Stimulated activated CD4-positive, alpha-beta T cell treated with anti-CD3 and anti-CD28 coated beads, Interleukin-12 subunit alpha, Interleukin-12 subunit beta, amount 100 ng/mL, for 24 hours (primary cell): ENCODE data around the gene C10orf105.
A peak's percentile ranks its signal among the peaks of the same experiment; 100 is the strongest.

Experiments used
- DNase-seq, 2 experiments: peaks; one replicate each; pipeline ENCODE4 v3.0.0-alpha.2; 2020; ENCODE audit warnings: low read depth in 2 of 2

The C10orf105 gene

DNA sequence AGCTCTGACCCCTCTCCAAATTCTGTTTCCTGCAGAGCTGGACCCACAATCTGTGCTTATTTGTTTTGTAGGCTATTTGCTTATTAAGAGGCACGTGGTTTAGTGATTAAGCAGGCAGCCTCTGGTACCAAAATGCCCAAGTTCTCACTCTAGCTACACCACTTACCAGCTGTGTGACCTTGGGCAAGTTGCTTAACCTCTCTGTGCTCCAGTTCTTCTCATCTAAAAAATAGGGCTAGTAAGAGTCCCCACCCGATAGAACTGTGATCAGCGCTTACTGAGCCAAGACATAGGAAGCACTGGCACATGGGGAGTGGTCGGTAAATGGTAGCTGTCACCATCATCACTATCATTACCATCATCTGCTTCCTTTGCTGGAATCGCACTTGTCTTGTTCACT, 20.8 kb downstream of the C10orf105 start:
- DNase-seq, result no peak

DNA sequence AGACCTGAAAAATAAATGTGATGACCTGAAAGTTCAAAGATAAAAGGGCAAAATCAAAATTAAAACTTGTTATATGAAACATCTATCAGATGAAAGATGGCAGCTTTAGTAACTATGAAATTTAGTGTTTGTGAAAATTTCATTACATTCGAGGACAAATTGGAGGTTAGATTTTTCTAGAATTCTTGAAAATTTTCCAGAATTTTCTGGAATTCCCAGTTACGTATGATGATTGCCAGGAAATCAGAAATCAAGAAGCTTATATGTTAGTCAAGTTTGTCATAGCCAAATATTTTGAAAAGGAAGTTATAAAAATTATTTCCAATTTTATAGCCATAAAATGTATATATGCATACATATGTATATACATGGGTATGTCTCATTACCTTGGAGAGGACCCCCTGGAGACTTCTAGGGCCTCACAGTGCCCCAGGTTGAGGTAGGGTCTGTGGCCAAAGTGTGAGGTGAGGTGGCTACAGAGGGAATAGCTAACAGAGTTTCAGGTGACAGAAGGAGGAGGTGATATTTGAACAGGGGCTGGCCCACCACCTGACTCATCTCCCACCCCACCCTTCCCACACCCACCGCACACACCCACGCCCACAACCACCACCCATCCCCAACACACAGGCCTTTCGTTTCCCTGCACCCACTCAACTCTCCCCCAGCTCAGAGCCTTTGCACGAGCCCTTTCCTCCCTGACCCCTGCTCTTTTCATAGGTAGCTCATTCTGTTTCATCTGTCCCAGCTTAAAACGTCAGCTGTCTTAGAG, 21.5 kb downstream of the C10orf105 start:
- peak in 1 of 2 experiments; percentile 43 for DNase-seq

DNA sequence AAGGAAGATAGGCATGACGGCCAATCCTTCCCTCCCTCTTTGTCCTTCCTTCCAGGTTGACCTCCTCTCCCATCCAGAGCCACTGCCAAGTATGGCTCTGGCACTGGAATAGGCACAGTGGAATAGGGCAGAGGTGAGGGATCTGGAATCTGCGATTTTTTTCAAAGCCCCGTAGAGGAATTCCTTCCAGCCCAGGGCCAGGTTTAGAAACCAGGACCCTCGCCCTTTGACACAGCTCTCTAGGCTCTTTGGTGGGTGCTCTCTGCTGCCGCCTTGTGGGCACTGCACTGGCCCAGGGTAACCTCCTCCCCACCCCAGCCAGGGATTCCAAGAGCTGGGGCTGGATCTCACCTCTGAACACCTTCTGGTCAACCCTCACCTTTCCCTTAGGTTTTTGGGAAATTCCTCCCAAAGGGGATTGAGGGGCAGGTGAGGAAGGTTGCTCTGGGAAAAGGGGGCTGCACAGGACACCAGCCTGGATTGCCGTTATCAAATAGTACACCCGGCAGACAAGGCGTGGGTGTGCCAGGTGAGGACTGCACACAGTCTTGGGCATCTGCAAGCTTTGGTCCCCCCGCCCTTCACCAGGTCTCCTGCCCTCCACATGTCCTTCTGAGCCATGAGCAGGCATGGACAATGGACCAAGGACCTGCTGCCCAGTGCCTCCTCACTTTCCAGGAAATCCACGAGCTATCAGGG, 22.8 kb downstream of the C10orf105 start:
- DNase-seq, result peak; percentile 26 to 64

DNA sequence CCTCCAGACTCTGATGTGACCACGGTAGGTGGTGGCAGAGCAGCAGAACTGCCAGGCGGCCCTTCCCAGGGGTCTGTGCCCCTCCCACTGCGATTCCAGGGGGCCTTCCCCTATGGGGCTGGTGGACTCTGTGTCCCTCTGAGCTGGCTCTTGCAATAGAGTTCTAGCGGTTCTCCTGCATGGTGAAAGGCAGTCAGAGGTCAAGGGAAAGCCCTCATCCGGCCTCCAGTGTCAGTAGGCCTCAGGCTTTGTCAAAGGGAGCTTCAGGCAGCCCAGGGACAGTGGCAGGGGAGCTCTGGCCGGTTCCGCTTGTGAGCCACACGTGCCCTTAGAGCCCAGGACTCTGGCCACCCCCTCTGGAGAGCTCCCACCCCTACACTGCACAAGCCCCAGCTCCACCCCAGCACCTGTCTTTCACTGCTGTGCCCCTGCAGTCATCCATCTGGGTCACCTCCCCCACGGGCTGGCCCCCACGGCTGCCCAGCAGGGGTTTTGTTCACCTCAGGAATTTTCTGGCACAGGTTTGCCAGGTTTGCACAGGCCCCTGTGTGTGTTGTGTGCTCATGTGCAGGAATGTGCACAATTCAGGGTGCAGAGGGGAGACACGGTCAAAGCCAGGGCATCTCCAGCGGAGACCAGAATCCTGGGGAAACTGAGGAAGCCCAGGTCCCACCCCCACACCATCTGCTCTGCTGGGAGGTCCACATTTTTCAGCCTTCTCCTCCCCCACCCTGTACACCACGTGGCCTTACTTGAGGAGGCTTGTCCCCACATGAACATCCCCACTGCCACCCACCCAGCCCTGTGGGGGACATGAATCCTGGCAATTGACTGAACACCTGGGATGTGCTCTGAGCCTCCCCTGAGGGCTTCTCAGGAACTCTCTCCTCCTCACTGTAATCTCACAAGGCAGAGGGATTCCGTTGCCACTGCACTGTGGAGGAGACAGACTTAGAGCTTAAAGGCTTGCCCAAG, 23.8 kb downstream of the C10orf105 start:
- no peak for DNase-seq

DNA sequence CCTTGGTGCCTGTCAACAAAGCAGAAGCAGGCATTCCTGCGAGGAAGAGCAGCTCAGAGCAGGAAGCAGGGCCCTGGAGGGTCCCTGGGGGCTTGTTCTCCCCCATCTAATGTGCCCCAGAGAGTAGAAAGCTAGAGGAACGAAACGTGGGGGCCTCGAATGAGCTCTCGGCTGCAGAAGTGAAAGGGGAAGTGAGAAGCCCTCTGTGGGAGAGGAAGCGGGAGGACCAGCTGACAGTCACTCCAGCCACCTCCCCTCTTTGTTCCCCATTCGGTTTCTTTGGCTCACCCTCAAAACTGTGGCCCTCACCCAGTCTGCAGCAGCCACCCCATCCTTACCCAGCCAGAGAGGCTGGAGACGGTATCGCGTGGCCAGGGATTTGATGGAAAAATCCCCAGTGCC, 25.0 kb downstream of the C10orf105 start:
- DNase-seq, result no peak

DNA sequence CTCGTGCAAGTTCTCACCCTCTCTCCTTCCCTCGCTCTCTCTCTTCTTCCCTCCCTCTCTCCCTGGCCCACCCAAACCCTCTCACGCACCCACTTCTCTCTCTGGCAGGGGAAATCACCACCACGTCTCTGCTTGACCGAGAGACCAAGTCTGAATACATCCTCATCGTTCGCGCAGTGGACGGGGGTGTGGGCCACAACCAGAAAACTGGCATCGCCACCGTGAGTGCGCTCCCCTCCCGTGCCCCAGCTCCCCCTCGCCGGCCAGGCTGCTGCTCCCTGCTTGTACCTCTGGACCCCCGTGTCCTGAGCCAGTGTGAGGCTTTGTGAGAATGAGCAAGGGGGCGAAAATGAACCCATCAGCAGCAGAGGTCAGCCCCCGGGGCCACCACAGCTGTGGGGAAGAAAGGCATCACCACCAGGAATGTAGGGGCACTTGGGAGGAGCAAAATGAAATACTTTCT, 25.5 kb downstream of the C10orf105 start:
- DNase-seq, result no peak

DNA sequence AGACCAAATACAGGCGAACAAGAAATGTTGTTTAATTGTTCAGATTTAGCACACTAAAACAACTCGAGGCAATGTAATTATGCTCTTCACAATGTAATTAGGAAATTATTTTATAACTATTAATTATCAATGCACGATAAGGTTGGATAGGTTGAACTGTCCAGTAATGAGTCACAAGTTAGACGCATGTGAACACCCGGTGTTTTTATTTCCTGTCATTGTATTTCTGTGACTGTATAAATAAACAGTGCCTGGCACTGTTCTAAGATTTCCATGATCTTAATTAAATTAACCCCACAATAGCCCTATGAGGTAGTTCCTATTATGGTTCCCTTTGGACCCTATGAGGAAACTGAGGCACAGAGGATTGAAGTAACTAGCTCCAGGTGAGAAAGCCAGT, 26.2 kb downstream of the C10orf105 start:
- no peak for DNase-seq

DNA sequence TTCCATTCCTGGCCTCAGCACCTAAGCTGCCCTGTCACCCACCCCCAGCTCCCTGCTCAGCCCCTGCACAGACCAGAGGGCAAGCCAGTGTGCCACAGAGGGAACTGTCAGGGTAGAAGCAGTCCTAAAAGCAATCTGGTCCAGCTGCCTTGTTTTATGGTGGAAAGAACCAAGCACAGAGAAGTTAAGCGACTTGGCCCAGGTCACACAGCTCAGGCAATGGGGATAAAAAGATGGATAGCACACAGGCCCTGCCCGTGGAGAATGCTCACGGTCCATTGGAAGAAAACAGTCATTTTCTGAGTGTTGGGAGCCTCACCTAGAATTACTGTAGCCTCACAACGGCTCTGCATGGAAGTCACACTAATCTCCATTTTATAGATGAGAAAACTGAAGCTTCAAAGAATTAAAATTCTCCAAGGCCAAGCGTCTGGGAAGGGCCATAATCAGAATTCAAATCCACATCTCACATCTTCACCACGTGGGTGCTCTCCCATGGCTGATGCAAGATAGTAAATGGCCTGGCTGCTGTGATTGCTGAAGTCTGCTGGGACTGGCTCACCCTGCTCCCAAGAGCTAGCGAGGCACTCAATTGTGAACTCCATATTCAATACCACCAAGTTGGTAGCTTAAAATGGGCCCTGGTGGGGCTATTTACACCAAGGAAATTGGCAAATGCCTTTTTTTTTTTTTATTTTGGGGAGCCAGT, 26.8 kb downstream of the C10orf105 start:
- DNase-seq, result no peak

DNA sequence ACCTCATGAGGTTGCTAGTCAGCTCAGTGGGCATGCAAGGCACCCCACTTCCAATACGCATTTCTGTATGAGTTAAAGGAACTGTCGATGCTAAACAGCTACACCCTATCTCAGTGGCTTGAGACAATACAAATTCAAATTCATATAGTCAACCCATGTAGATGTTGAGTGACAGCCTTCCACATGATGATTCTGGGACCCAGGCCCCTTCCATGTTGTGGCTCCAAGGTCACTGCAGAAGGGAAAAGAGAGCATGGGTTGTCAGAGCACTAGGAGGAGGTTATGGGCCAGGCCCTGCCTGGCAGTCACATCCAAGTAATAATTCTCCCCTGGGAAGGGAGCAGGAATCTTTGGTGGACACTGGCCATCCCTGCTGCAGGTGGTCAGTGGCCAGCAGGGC, 28.2 kb downstream of the C10orf105 start:
- no peak for DNase-seq

DNA sequence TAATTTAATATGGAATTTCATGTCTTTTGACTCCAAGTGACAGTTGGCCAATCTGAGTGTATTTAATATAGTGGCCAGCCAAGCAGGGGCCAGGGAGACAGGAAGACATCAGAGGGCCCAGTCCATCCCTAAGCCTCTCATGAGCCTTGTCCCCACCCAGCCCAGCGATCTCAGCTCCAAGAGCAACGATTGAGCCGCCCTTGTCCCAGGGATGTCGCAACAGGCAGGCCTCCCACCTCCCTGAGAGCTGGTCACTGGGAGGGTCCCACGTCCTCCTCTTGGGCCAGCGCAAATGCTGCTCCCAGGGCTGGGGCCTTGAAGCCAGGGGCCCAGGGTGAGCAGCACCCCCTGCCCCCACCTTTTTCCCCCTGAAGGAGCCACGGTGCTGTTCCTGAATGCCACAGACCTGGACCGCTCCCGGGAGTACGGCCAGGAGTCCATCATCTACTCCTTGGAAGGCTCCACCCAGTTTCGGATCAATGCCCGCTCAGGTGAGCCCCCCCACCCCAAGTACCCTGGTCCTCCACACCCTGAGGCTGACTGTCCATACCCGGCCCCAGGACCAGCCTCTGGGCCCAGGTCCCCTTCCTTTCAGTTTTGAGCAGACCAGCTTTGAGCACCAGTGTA, 29.4 kb downstream of the C10orf105 start:
- no peak for DNase-seq

DNA sequence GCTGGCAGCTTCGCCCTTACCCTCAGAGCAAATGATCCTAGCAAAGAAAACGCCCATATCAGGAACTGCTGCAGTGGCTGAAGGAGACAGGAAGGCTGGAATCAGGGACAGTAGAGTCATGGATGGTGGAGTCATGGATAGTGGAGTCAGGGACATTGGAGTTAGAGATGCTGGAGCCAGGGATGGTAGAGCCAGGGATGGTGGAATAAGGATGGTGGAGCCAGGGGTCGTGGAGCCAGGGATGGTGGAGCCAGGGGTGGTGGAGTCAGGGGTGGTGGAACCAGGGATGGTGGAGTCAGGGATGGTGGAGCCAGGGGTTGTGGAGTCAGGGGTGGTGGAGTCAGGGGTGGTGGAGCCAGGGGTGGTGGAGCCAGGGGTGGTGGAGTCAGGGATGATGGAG, 31.3 kb downstream of the C10orf105 start:
- DNase-seq, result no peak

DNA sequence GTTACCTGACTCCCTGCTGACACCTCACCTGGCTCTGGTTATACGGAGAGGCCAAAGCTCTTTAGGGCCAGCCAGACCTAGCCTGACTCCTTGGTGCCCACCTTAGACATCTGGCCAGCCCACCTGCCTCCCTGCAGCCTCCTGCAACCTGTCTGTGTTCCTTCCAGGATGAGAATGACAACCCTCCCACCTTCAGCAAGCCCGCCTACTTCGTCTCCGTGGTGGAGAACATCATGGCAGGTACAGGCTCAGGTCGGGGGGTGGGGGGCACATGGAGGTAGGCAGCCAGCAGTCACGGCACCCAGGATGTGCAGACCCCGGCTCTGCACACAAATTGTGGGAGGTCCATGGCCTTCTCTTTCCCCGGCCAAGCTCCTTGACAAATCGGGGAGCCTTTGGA, 32.1 kb downstream of the C10orf105 start:
- DNase-seq, result no peak

DNA sequence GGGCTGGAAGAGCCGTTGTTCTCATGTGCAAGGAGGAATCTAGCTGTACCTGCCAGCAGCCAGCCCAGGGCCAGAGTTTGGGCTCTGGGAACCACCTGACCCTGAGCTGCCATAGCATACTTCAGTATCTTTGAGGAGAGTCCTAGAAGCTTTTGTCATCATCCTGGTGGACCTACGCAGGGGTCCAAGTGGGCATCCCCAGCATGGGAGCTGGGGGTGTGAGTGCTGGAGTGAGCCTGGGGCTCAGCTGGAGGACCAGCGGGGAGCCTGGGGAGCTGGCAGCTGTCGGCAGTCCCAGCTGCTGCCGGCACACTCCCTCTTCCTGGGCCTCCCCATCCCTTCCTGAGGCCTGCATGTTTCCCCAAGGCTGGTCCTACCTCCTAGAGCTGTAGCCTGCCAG, 32.5 kb downstream of the C10orf105 start:
- DNase-seq, result no peak

DNA sequence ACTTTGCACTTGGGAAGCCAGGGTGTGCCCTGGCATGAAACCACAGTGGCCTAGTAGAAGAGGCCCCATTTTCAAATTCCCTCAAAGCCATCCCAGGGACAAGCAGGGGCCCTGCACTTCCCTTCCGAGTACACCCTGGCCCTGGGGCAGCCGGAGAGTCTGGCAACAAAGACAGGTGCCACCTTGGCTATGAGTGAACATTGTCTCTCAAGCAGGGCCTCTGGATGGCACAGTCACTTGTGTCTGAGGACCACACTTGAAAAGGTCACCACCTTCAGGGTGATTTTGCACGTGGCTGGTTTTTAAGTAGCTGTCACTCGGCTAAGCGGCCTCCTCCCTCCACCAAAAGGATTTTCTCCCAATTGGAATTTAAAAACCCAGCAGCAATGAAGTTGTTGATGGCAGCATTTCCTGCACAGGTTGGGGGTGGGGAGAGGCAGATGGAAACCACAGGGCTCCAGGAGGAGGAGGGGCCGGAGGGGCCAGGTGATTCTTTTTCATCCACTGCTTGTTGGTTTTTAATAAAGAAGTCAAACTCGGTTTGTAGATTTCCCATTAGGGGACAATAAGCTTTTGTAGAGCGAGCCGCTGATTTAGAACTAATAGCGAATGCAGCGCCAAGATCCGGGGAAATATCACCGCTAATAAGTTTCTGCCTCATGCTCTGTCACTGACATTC, 33.9 kb downstream of the C10orf105 start:
- no peak for DNase-seq

DNA sequence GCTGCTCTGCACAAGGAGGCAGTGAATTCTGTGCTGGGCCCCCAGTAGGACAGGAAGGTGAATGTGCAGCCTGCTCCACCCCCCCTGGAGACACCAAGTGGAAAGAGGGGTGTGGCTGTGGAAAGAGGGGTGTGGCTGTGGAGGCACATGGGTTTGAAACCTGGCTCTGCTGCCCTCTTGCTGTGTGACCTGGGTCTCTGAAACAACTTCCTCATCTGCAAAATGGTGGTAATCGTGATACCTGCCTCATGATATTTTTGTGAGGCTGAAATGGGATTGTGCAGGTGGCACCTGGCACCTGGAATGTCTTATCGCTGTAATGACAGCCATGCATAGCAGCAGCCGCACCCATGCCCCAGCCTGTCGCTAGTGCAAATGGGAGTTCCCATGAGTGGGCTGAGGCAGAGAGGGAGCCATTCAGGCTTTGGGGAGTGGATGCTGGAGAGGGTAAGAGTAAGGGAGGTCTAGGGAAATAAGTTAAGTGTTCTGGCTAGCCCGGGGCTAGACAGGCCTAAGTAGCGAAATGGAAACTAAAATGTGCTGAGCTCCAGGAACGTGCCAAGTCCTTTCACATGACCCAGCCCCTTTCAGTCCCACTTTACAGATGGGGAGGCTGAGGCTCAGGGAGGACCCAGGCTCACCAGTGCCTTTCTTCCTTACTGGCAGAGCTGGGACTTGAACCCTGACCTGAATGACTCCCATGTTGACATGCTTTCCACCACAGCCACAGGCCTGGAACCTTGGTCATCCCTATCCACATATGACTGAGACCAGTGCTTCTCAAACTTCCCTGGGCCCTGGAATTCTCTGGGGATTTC, 35.0 kb downstream of the C10orf105 start:
- DNase-seq, result peak in 1 of 2 experiments; percentile 40

DNA sequence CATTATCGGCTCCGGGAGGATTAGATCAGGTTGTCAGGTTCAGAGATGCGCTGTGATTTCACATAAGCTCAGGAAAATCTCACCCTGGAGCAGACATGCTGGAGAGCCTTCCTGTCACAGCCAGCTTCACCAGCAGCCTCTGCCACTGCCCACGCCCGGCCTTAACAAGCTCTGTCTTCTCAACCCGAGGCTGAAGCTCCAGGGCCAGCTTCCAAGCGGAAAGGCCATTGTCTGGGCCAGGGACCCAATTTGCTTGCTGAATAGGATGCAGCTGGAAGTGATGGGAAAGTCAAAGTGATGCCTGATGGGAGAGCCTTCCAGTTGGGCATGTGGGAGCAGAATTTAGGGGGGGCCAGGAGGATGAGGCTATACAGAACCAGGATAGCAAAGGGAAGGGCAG, 36.3 kb downstream of the C10orf105 start:
- DNase-seq, result no peak

DNA sequence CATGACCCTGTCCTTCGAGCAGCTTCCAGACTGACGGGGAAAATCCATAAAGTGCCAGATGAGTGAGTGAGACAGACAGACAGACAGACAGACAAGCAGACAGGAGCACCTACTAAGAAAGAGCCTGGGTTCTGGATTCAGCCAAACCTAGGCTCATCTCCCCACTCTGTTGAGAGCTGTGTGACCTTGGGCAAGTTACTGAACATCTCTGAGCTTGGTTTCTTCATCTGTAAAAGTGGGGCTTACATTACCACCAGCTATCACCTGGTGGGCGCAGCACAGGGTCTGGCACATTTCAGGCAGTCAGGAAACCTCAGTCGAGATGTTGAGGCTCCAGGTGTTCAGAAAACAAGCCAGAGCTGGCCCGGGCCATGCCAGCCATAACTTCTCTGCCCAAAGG, 37.6 kb downstream of the C10orf105 start:
- no peak for DNase-seq

DNA sequence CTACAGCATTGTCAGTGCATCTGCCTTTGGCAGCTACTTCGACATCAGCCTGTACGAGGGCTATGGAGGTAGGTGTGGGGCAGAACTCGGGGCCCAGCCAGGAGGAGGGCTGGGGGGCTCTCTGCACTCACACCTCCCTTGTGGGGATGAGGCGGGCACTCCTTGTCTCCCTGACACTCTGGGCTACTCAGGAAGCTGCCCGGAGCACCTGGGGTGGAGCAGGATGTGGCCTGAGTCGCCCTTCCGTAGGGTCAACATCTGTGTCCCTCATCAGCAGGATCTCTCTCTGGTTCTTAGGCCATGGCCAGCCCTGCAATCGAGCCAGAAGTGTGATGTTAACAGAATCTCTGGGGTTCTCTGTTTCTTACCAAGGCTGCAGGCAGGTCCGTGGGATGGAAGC, 40.2 kb downstream of the C10orf105 start:
- DNase-seq, result no peak

DNA sequence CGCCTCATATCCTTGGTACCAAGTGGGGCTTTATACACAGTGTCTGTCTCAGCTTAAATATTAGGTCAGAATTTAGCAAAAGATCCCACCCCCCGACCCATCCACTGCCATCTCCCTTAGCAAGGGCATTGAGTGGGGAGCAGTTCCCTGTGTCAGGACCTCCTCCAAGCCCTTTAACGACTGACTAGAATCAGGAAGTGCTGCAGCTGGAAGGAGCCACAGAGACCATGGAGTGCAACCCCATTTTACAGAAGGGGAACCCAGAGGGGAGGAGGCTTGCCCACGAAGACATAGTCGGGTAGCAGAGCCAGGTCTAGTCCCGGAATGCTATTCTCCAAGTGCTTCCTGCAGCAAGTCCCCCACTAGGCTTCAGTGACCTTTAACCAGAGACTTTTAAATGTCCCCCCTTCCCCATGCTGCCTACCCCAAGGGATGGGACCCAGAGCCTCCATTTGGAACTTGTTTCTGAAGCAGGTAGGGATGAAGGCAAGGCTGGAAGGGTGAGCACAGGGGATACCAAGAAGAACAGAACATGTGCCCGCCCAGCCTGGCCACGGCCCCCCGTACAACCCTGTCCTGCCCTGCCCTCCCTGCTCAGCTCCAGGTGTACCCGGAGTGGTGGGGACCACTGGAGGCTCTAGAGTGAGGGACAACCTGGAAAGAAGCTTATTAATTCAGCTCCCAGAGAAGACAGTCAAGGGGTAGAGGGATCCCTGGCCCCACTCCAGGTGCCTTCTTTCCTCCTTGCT, 41.3 kb downstream of the C10orf105 start:
- DNase-seq, result no peak
